GM18519 (cell line): ENCODE results near the gene FLII.

Experiments
- ATAC-seq: cut with Tn5 transposase; IDR thresholded peaks from one replicate; pipeline ENCODE4 v1.9.1; 2021; ENCODE audit warnings: mild to moderate bottlenecking, moderate library complexity; ENCODE audit not compliant: unreplicated experiment, low FRiP score

Gene FLII

GRCh38 chr17:18246109-18246725, 12.3 kb downstream of the FLII start:
- no peak for ATAC-seq

- no peak for ATAC-seq
Measured at GRCh38 chr17:18245038-18245776, 13.3 kb downstream of the FLII start.

- no peak for ATAC-seq
Measured at GRCh38 chr17:18241229-18241871, 17.2 kb downstream of the FLII start.

- ATAC-seq = no peak
Measured at GRCh38 chr17:18240449-18240848, 18.1 kb downstream of the FLII start.

GRCh38 chr17:18238299-18238698, 20.2 kb downstream of the FLII start:
- no peak for ATAC-seq

GRCh38 chr17:18237461-18237860, 21.1 kb downstream of the FLII start:
- ATAC-seq = no peak

- no peak for ATAC-seq
Measured at GRCh38 chr17:18236494-18236893, 22.0 kb downstream of the FLII start.

GRCh38 chr17:18235743-18236256, 22.7 kb downstream of the FLII start:
- no peak for ATAC-seq

GRCh38 chr17:18234853-18235380, 23.6 kb downstream of the FLII start:
- no peak for ATAC-seq

- ATAC-seq = no peak
Measured at GRCh38 chr17:18233803-18234518, 24.6 kb downstream of the FLII start.

- ATAC-seq = no peak
Measured at GRCh38 chr17:18231164-18231563, 27.4 kb downstream of the FLII start.

- ATAC-seq = no peak
Measured at GRCh38 chr17:18230288-18231141, 28.0 kb downstream of the FLII start.

- ATAC-seq = no peak
Measured at GRCh38 chr17:18229771-18230170, 28.8 kb downstream of the FLII start.

- ATAC-seq = no peak
Measured at GRCh38 chr17:18229254-18229653, 29.3 kb downstream of the FLII start.

- no peak for ATAC-seq
Measured at GRCh38 chr17:18228176-18228682, 30.3 kb downstream of the FLII start.

GRCh38 chr17:18227635-18228034, 30.9 kb downstream of the FLII start:
- no peak for ATAC-seq

GRCh38 chr17:18226284-18226945, 32.1 kb downstream of the FLII start:
- ATAC-seq = no peak

- ATAC-seq = peak; percentile 9
Measured at GRCh38 chr17:18225642-18226283, 32.8 kb downstream of the FLII start.
